GM19395 (cell line): Measurements from ENCODE around the gene EIF1AX.
"Not testable (repeated sequence)": the region's sequence is repeated elsewhere in the genome, so short reads cannot be mapped to it uniquely, and the experiment has no call there.

ENCODE experiments used
- ATAC-seq: cut with Tn5 transposase; IDR thresholded peaks from one replicate; pipeline ENCODE4 v1.9.1; 2021; ENCODE audit warnings: mild to moderate bottlenecking, moderate library complexity; ENCODE audit not compliant: unreplicated experiment

EIF1AX gene

DNA sequence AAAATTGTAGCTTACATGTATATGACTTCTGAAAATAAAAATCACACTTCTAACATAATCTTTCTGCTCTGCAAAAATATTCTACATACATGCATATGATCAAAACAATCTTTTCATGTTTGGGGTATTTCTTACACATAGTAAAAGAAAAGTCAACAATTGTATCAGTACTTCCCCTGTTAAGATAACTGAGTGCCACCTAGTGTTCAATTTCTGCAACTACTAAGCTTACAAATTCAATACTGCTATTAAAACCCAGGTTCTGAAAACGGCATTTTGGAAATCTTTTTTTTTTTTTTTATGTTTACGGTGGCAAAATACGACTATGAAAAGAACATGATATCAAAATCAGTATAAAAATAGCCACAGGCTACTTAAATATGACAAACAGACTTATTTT is 14.2 kb downstream of the EIF1AX start:
- peak; percentile 74 for ATAC-seq

DNA sequence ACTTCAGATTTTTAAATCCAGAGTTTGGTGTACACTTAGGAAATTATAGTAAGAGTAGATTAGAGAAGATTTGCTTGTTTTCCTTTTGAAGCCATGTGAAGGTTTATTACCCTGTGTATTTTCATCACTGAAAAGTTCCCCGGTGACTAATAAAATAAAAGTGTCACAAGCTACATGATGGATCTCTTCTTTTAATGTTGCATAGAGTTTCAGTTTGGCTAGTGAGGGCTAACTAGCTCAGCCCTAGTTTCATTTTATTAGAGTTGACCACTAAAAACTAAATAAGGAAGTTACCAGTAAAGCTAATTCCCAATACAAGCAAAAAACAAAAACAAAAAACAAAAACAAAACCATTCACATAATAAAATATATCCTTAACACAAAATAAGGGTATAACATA is 14.8 kb downstream of the EIF1AX start:
- not testable (repeated sequence) for ATAC-seq

DNA sequence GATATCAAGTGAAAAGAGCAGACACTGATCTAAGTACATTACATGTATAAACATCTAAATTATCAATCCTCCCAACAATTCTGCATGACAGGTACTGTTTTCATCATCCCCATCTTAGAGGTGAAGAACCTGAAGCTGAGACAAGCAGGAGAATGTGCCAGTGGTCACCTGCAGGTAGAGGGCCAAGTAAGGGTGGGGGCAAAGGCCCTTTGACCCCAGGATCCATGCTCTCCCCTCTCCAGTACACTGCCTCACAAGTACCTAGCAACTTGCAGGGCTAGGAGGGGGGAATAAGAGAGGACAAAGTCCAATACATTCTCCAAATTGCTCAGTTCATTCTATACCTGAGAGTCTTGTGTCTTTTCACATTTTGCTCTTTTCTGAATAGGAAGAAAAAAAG is 16.7 kb downstream of the EIF1AX start:
- ATAC-seq = no peak

DNA sequence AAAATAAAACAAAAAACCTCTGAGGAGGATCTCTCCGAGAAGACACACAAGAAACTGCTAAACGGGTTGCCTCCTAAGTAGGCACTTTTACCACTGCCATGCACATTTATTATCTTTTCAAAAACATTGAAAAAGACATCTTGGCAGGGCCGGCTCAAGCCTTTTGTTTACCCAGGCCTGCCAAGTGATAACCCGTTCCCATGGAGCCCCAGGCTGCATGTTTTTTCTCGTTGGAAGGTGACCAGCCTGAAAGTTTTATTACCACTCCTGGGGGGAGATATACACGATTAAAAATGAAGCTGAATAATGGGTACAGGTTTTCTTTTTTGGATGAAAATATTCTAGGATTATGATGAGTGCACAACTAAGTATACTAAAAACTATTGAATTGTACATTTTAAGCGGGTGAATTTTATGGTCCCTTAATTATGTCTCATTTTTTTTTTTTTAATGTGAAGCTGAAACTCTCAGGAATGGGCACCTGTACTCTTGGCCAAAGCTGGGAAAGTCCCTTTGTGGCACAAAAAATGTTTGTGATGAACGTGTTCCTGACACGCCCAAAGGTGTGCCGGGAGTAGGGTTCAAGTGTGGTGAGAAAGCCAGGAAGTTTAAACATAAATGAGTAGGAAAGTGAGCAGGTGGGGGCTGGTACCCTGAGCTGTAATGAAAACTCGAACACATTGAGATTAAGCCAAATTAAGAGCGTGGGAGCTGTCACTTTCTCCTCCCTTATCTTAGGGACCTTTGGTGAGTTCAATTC is 23.4 kb downstream of the EIF1AX start:
- ATAC-seq = no peak

DNA sequence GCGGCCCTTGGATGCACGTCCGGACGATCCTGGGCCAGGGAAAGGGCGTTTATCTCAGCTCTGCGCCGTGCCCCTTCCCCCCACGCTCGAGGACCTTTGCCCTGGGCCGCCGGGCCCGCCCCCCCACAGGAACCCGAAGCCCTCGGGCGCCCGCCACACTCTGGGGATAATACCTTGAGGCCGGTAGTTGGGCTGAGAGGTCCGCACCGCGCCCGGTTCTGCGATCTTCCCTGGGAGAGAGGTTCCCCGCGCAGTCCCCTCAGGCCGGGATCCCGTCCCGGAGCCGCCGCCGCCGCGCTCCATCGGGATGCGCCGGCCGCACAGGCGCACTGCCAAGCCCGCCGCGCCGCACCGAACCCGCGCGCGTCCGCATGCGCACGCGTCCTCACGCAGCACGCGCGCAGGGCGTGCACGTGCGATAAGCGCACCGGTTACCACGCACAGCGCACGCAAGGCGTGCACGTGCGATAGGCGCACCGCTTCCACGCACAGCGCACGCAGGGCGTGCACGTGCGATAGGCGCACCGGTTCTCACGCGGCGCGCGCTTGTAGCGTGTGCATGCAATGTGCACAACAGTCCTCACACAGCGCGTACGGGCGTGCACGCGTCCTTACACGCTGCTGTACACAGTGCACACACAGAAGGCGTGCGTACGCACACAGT is 24.9 kb downstream of the EIF1AX start, which contains the start of gene MAP7D2:
MAP7D2 (minus strand) TSS at position 331 of the 664 bp plus-strand sequence; CDS start at position 303, 28 bp downstream.
- ATAC-seq = no peak

DNA sequence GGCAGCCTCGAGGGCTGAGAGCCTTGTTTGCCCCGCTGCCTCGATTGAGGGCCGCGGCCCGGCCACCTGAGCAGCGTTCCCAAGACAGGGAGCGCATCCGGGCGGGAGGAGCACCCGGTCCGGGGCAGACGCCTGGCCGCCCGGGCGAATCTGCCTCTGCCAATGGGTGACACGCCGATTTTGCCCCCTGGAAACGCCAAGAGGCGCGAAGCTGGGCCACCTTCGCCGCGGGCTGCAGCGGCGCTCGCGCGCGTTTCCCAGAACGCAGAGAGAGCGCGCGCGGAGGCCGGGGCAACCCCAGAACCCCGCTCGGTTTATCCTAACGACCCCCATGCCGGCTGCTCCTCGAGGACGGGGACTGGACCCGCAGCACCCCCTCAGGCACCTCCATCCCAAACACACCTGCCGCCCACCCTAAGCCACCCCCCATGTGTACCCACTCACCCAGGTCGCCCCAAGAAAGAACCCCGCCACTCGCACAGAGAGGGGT is 25.5 kb downstream of the EIF1AX start:
- no peak for ATAC-seq

DNA sequence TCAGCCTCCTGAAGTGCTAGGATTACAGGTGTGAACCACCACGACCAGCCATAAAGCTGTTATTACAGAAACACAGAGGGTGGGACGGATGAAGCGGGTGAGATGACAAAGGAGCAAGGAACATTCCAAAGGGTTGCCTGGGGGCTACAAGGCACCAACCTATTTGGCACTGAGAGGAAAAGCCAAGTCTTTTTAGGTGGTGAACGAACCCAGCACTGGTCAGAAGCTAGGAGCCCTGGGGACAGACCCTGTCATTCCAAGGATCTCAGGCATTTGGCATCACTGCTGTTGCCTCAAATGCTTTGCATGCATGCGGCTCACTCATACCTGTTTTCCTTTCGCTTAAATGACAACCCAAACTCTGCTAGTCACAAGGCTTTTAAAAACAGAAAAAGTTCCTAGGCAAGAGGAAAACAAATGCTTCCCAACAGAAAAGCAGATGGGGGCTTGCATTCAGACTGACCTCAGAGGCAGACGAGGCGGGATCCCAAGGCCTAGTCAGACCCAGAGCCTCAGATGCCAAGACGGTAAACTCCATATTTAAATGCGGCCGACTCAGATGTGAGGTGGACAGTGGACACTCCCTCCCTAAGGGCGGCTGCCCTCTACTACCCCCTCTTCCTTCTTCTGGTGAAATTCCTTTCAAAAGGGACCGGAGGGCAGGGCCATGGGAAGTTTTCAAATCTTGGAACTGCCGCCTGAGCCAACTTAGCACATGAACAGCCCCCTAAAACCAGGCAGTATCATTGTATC is 29.4 kb downstream of the EIF1AX start:
- ATAC-seq = no peak

DNA sequence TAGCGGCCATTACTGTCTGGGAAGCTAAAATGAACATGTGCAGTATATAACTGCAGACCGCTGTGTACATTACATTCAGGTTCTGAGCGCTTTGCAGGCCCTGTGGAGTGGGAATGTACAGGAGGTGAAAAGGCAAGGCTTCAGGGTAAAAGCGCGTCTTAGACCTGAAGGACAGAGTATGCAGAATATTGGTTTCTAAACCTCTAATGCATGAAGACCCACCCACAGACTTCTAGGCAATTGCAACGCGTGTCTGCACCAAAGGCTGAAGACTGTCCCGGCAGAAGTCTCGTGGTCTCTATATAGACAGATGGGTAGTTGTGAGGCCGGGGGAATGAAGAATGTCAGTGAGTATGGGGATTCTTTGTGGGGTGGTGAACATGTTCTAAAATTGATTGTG is 30.4 kb downstream of the EIF1AX start:
- ATAC-seq = no peak

DNA sequence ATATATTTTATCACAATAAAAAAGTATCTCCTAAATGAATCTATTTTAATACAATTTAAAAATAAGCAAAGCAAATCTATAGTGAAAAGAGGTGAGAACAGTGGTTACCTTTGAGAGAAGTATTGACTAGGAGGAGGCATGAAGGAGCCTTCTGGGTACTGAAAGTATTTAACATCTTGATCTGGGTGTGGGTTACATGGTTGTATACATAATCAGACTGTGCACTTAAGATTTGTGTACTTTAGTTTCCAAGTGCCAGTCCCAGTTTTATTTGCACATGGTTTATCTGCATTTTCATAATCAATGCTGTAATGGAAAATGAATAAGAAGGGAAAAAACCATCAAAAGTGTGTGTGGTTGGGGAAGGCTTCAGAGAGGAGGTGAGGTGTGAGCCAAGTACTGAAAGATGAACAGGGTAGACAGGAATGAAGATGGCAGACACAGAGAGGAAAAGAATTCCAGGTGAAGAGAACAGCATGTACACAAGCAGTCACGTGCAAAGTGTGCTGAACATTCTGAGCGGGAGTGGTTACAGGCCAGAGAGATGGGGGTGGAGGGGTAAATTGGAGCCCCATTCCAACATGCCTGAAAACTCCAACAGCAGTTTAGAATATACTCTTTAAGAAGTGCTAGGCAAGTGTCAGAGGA is 39.6 kb downstream of the EIF1AX start:
- ATAC-seq = no peak

DNA sequence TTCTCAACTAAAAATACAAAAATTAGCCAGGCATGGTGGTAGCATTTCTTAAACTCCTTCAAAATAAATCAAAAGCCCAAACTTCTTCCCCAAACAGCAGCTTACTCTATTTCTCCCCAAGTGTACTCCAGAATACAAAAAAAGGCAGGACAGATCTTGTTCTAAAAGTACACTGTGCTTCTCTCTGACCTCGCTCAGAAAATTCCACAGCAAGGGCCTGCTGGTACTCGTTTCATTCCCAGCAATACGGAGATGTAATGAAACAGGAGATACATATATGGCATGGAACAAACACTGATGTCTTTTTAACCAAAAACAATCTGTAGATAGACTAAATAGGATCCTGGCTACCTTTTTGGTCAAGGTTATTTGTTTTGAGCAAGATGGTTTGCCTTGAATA is 50.1 kb downstream of the EIF1AX start:
- ATAC-seq = no peak

DNA sequence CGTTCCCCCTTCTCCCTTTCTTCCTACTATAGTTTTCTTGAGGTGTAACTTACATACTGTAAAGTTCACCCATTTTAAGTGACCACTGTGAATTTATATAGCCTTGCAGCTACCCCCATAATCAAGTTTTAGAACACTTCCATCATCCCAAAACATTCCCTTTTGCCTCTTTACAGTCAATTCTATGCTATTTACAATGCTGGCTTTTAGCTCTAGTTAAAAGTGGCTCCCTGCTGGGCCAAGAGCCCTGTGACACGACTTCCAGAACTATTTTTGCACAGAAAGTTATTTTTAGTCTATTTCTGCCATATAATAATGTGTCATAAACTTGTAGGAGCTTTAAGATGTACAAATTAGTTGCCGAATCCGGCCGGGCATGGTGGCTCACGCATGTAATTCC is 51.8 kb downstream of the EIF1AX start:
- ATAC-seq = no peak

DNA sequence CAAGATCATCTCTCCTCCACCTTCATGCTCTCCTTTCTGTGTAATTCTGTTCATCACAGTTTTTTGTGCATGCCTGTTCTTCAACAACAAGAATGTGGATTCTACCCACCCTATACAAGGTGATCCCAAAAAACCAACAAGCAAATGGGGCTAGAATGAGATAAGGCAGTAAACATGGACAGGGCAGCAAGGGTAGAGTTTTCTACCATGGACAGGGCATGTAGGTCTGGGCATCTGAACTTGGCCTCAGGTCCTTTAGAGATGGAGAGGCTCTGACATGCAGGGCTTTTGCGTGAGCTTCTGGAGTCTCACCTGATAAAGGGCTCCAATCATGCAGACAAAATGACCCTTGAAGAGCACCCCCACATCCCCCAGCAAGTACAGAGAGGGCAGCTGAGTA is 61.4 kb downstream of the EIF1AX start:
- ATAC-seq = no peak
